ENCODE results near the gene PRKN. TPM values are rescaled to one million over a fixed set of nuclear protein-coding genes. Genes with fewer than 3 reads are reported as not detected.
"Not testable (repeated sequence)": the region's sequence is repeated elsewhere in the genome, so short reads cannot be mapped to it uniquely, and the experiment has no call there.

PRKN gene
- total and polyA plus RNA-seq, 9 of the 15 experiments (the other 6 are each of a cell fraction or from before 2014, with no cell fraction given) = 0.03 to 0.96 (median 0.15) TPM; not detected in 2

DNA sequence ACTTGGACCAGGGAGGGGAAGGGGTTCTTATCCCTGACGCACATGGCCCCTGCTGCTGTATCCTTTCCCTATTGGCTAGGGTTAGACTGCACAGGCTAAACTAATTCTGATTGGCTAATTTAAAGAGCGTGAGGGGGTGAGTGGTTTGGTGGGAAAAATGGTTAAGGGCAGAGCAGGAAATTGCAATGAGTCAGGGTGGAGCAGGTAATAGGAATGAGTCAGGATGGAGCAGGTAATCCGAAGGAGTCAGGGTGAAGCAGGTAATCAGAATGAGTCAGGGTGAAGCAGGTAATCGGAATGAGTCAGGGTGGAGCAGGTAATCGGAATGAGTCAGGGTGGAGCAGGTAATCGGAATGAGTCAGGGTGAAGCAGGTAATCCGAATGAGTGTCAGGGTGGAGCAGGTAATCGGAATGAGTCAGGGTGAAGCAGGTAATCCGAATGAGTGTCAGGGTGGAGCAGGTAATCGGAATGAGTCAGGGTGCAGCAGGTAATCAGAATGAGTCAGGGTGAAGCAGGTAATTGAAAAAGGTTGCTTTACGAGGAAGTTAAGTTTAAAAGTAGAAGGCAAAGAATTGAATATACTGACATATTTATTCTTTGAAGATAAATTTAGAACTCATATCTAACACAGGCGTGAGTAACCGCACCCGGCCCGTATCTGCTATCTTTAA lies 1412.2 kb downstream of the PRKN start:
- peaks cover 13% of the 10 kb centered on the region; the same call in 2 of the 3 replicates for H3K36me3 ChIP-seq (ENCODE audit: control insufficient read depth, insufficient read depth, low read length)
- H3K27ac ChIP-seq (ENCODE audit: extremely low read depth, low read depth, low read length) = peak overlapping the region; percentile 77; the same call in 1 of the 3 replicates
- WGBS (ENCODE audit: insufficient coverage, low coverage, missing lambda C conversion rate) = 39% methylated on average over 15 of the region's 15 CpGs
- CTCF ChIA-PET (ENCODE audit: low intra/inter-chr PET ratio); H3K4me1 ChIP-seq (replicated peaks in 1 of 2; ENCODE audit: control insufficient read depth in 2 of 2, insufficient read depth in 2 of 2, low read length in 2 of 2); H3K27me3 ChIP-seq (ENCODE audit: control insufficient read depth in 2 of 2, insufficient read depth in 2 of 2, low read length in 2 of 2); FAIRE-seq; H4K20me1 ChIP-seq (replicated peaks; ENCODE audit: control insufficient read depth, insufficient read depth, low read length); H3K9me1 ChIP-seq (ENCODE audit: control insufficient read depth, insufficient read depth, low read length); H3K9me3 ChIP-seq (replicated peaks; ENCODE audit: control insufficient read depth, insufficient read depth, low read depth, low read length); in situ Hi-C loops (cut with MboI); BruUV-seq (replicated peaks); TF ChIP-seq JUND (IDR thresholded peaks at IDR 0.05; ENCODE audit: borderline replicate concordance, low read depth, low read length); FOXM1 (CRISPR knock-in tag; IDR thresholded peaks at IDR 0.05; ENCODE audit: low read depth); ATF1 (CRISPR knock-in tag; IDR thresholded peaks at IDR 0.05): not testable (repeated sequence)
- peak overlapping the region; percentile 93 for H3K4me2 ChIP-seq (ENCODE audit: insufficient read depth, low read length)
- peak overlapping the region; percentile 97 for H2AFZ ChIP-seq (ENCODE audit: low read depth, low read length)
- peak overlapping the region in 1 of 2 experiments; percentile 88; a peak in 2 of 4 replicates for H3K9ac ChIP-seq (ENCODE audit: insufficient read depth in 1 of 2, low read depth in 2 of 2, low read length in 2 of 2)
- POLR2A ChIA-PET = interaction anchor here (0.8 to 1.6 kb wide), 4 partner anchors 10 to 121 kb away, joined by 3 to 8 read pairs (median 6); partner anchors contain the start of gene AGPAT4
- intact Hi-C loops (cut with micrococcal nuclease) = loop anchor here (2.0 kb wide), 2 partner anchors 41 to 61 kb away; partner anchors contain the start of gene AGPAT4
- peaks cover 27% of the 10 kb centered on the region; the same call in 2 of the 3 replicates for H3K79me2 ChIP-seq (ENCODE audit: control insufficient read depth, insufficient read depth, low read length)
- DNase-seq (ENCODE audit: extremely low read depth in 1 of 4, low spot score in 3 of 4) (peak in 2 of 4 experiments; percentile 33 to 50), ATAC-seq (peak; percentile 36)
- H3K4me3 ChIP-seq = peak overlapping the region; percentile 56
- TF ChIP-seq TRIM24 (IDR thresholded peaks at IDR 0.05) (peak; percentile 16 to 21; a peak in 1 of 4 replicates), ZEB2 (IDR thresholded peaks at IDR 0.05) (peak; percentile 91), FOSL1 (tag; conservative IDR thresholded peaks at IDR 0.05) (peak; percentile 33; the same call in 1 of the 2 replicates), BCOR (IDR thresholded peaks at IDR 0.05) (peak; percentile 43; the same call in 1 of the 2 replicates), JUND (tag; IDR thresholded peaks at IDR 0.05; ENCODE audit: borderline replicate concordance, low read depth, low read length) (0 out of 3 replicates have a peak, but pooled peaks have one; percentile 34), CBFA2T2 (conservative IDR thresholded peaks at IDR 0.05) (peak; percentile 9; the same call in 1 of the 2 replicates), FOXM1 (IDR thresholded peaks at IDR 0.05; ENCODE audit: low read depth) (peak; percentile 50; the same call in 1 of the 2 replicates), ATF1 (tag; IDR thresholded peaks at IDR 0.05) (0 out of 2 replicates have a peak, but pooled peaks have one; percentile 44), ADNP (tag; IDR thresholded peaks at IDR 0.05) (0 out of 2 replicates have a peak, but pooled peaks have one; percentile 20), HDAC1 (IDR thresholded peaks at IDR 0.05) (peak in 1 of 2 experiments; percentile 48; a peak in 1 of 4 replicates)
- TF ChIP-seq, protein P1, sequence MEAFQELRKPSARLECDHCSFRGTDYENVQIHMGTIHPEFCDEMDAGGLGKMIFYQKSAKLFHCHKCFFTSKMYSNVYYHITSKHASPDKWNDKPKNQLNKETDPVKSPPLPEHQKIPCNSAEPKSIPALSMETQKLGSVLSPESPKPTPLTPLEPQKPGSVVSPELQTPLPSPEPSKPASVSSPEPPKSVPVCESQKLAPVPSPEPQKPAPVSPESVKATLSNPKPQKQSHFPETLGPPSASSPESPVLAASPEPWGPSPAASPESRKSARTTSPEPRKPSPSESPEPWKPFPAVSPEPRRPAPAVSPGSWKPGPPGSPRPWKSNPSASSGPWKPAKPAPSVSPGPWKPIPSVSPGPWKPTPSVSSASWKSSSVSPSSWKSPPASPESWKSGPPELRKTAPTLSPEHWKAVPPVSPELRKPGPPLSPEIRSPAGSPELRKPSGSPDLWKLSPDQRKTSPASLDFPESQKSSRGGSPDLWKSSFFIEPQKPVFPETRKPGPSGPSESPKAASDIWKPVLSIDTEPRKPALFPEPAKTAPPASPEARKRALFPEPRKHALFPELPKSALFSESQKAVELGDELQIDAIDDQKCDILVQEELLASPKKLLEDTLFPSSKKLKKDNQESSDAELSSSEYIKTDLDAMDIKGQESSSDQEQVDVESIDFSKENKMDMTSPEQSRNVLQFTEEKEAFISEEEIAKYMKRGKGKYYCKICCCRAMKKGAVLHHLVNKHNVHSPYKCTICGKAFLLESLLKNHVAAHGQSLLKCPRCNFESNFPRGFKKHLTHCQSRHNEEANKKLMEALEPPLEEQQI (IDR thresholded peaks at IDR 0.05) = peak; percentile 58; the same call in 1 of the 2 replicates
- TF ChIP-seq, protein P2, sequence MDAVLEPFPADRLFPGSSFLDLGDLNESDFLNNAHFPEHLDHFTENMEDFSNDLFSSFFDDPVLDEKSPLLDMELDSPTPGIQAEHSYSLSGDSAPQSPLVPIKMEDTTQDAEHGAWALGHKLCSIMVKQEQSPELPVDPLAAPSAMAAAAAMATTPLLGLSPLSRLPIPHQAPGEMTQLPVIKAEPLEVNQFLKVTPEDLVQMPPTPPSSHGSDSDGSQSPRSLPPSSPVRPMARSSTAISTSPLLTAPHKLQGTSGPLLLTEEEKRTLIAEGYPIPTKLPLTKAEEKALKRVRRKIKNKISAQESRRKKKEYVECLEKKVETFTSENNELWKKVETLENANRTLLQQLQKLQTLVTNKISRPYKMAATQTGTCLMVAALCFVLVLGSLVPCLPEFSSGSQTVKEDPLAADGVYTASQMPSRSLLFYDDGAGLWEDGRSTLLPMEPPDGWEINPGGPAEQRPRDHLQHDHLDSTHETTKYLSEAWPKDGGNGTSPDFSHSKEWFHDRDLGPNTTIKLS (IDR thresholded peaks at IDR 0.05; ENCODE audit: borderline replicate concordance, low read depth) = peak; percentile 39; the same call in 1 of the 2 replicates
